Measurements from ENCODE around the gene DHODH. TPM values are rescaled to one million over a fixed set of nuclear protein-coding genes. Genes with fewer than 3 reads are reported as not detected.

DHODH gene
- total and polyA plus RNA-seq, 2 donors from 2014 or later: 8.9 to 10.7 TPM

DNA sequence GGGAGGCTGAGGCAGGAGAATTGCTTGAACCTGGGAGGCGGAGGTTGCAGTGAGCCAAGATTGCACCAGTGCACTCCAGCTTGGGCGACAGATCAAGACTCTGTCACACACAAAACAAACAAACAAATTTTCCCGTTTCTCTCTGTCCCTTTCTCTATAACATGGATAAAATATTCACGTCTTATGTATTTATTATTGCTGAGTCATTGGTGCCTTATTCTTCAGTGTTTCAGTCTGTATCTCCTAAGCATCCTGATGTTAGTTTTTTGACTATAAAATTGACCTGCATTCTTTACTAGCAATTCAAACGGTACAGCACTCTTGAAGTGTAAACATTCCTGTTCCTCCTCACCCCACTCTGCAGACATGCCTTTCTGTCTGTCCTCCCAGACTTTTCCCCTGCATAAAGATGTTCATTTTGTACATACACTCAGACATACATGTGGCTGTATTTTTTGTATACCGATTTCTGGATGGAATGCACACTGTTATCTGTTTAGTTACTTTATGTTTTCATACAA, 16.4 kb downstream of the DHODH start:
- TF ChIP-seq, protein P1, sequence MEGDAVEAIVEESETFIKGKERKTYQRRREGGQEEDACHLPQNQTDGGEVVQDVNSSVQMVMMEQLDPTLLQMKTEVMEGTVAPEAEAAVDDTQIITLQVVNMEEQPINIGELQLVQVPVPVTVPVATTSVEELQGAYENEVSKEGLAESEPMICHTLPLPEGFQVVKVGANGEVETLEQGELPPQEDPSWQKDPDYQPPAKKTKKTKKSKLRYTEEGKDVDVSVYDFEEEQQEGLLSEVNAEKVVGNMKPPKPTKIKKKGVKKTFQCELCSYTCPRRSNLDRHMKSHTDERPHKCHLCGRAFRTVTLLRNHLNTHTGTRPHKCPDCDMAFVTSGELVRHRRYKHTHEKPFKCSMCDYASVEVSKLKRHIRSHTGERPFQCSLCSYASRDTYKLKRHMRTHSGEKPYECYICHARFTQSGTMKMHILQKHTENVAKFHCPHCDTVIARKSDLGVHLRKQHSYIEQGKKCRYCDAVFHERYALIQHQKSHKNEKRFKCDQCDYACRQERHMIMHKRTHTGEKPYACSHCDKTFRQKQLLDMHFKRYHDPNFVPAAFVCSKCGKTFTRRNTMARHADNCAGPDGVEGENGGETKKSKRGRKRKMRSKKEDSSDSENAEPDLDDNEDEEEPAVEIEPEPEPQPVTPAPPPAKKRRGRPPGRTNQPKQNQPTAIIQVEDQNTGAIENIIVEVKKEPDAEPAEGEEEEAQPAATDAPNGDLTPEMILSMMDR (IDR thresholded peaks at IDR 0.05; ENCODE audit: borderline replicate concordance, extremely low read depth, insufficient read depth): no peak
- no peak for FAIRE-seq
- Histone ChIP-seq H3K9me3 (ENCODE audit: control insufficient read depth in 2 of 3, insufficient read depth in 1 of 3, low read length in 3 of 3) (no peaks in the 10 kb centered on the region), H3K27me3 (ENCODE audit: control insufficient read depth, insufficient read depth, low read length) (no peaks in the 10 kb centered on the region), H3K4me3 (ENCODE audit: low read length in 3 of 3) (no peak overlapping the region), H3K4me1 (ENCODE audit: control insufficient read depth in 2 of 3, insufficient read depth in 2 of 3, low read depth in 1 of 3, low read length in 3 of 3) (no peaks in the 10 kb centered on the region), H3K27ac (ENCODE audit: low read depth in 2 of 2, low read length in 2 of 2) (no peak overlapping the region), H3K36me3 (ENCODE audit: control insufficient read depth in 2 of 3, insufficient read depth in 3 of 3, low read length in 3 of 3) (peaks cover 2 to 4% (median 4%) of the 10 kb centered on the region in 3 donors), H3K9ac (ENCODE audit: low read length in 3 of 3) (no peak overlapping the region)
- intact Hi-C loops (cut with DNase I): no loop called here
- DNase-seq: no peak

DNA sequence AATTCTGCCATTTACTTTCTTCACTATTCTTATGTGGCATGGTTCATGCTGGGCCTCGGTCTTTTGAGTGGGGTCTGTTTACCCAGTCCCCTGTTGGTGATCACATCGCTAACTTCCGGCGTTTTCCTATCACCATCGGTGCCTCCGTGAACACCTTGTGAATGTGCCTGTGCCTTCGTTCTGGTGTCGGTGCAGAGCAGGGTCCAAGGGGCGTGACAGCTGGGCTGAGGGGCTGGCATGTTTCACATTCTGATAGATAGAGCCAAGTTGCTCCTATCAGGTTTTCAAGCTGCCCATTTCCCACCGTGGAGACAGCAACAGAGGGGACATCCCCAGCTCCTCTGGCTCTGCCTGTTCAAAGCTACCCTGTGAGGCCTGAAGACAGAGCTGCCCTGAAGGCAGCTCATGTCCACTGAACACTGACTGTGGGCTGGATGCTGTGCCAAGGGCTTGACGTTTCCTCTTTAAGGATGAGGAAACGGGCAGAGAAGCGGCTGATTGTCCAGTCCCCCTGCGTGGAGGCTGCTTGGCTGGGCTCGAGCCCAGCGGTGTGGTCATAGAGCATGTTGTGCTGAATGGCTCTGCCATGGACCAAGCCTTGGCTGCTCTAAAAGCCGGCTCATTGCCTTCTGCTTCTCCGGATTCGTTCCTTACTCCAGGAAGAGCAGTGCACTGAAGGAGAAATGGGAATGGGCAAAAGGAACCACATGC, 17.0 kb downstream of the DHODH start:
- Histone ChIP-seq H3K9me3 (ENCODE audit: control insufficient read depth in 2 of 3, insufficient read depth in 1 of 3, low read length in 3 of 3) (no peaks in the 10 kb centered on the region), H3K4me3 (ENCODE audit: low read length in 3 of 3) (no peak overlapping the region), H3K27ac (ENCODE audit: low read depth in 2 of 2, low read length in 2 of 2) (no peak overlapping the region), H3K36me3 (ENCODE audit: control insufficient read depth in 2 of 3, insufficient read depth in 3 of 3, low read length in 3 of 3) (peaks cover 2 to 4% (median 4%) of the 10 kb centered on the region in 3 donors), H3K27me3 (ENCODE audit: control insufficient read depth, insufficient read depth, low read length) (no peaks in the 10 kb centered on the region), H3K4me1 (ENCODE audit: control insufficient read depth in 2 of 3, insufficient read depth in 2 of 3, low read depth in 1 of 3, low read length in 3 of 3) (no peaks in the 10 kb centered on the region), H3K9ac (ENCODE audit: low read length in 3 of 3) (no peak overlapping the region)
- intact Hi-C loops (cut with DNase I): no loop called here
- TF ChIP-seq, protein P1 (IDR thresholded peaks at IDR 0.05; ENCODE audit: borderline replicate concordance, extremely low read depth, insufficient read depth): no peak
- no peak for FAIRE-seq
- DNase-seq: no peak

DNA sequence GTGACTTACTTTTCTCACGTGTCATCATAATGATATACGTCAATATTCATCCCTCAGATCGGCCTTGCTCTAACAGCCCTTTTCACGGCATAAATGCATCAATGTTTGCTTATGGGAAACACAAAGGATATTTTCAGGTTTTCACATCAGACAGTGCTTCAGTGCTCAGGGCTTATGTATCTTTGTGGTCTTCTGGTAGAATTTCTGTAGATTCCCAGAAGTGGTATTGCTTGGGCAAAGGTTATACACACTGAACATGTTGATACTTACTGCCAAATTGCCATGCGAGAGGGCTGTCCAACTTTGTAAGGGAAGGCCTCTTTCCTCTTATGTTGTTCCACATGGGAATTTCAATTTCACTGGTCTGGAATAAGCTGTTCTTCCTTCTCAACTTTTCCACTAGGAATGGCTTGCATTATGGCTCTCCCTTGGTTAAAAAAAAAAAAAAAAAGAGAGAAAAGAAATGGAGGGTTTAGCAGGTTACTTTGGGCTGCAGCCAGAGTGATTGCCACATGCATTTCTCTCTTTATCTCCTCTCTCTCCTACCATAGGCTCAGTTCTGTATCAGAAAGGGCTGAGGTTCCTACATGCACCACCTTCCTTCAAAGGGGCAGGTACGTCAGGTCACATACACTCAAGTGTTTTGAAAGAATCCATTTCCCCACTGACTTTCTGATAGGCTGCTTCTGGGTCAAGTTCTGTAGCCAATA, 19.3 kb downstream of the DHODH start:
- no peaks in the 10 kb centered on the region for H3K4me1 ChIP-seq (ENCODE audit: control insufficient read depth in 2 of 3, insufficient read depth in 2 of 3, low read depth in 1 of 3, low read length in 3 of 3)
- no peak overlapping the region for H3K4me3 ChIP-seq (ENCODE audit: low read length in 3 of 3)
- no peaks in the 10 kb centered on the region for H3K9me3 ChIP-seq (ENCODE audit: control insufficient read depth in 2 of 3, insufficient read depth in 1 of 3, low read length in 3 of 3)
- FAIRE-seq (no peak), DNase-seq (peak in 1 of 5 donors; percentile 7)
- peaks cover 2 to 4% (median 4%) of the 10 kb centered on the region in 3 donors for H3K36me3 ChIP-seq (ENCODE audit: control insufficient read depth in 2 of 3, insufficient read depth in 3 of 3, low read length in 3 of 3)
- no peak overlapping the region for H3K27ac ChIP-seq (ENCODE audit: low read depth in 2 of 2, low read length in 2 of 2)
- no peak overlapping the region for H3K9ac ChIP-seq (ENCODE audit: low read length in 3 of 3)
- no peaks in the 10 kb centered on the region for H3K27me3 ChIP-seq (ENCODE audit: control insufficient read depth, insufficient read depth, low read length)
- TF ChIP-seq, protein P1 (IDR thresholded peaks at IDR 0.05; ENCODE audit: borderline replicate concordance, extremely low read depth, insufficient read depth): no peak
- intact Hi-C loops (cut with DNase I): no loop called here

All from kidney (tissue), 14 donors.